Upper lobe of left lung (tissue), 4 donors: Measurements from ENCODE around the gene JAKMIP2.

Experiments
- CTCF ChIP-seq, 6 experiments: fragments of 450-650 bp in 4 of 6; fragments of 200-600 bp in 2 of 6; sonication (generic) in 2 of 6; IDR thresholded peaks; one replicate each; pipeline ENCODE4 v1.5.1; 2016 to 2019; ENCODE audit warnings: antibody characterized with exemption in 6 of 6
- POLR2AphosphoS5 ChIP-seq, 2 donors: sonication (generic); formaldehyde crosslinking; IDR thresholded peaks; one replicate each; pipeline ENCODE4 v1.5.1; 2017; ENCODE audit warnings: antibody characterized with exemption in 2 of 2

GRCh38 chr5:147685993-147686392 is 96.5 kb downstream of the JAKMIP2 start:
- no peak for TF ChIP-seq POLR2AphosphoS5 (IDR thresholded peaks at IDR 0.05)
- TF ChIP-seq CTCF (IDR thresholded peaks at IDR 0.05), result no peak
